ENCODE data around the gene PLCD3. TPM values are rescaled to one million over a fixed set of nuclear protein-coding genes. Genes with fewer than 3 reads are reported as not detected.

The PLCD3 gene
- total and polyA plus RNA-seq, 2 of the 8 experiments (the other 6 are each of a cell fraction or from before 2014, with no cell fraction given), result 26.5 to 48.1 TPM

DNA sequence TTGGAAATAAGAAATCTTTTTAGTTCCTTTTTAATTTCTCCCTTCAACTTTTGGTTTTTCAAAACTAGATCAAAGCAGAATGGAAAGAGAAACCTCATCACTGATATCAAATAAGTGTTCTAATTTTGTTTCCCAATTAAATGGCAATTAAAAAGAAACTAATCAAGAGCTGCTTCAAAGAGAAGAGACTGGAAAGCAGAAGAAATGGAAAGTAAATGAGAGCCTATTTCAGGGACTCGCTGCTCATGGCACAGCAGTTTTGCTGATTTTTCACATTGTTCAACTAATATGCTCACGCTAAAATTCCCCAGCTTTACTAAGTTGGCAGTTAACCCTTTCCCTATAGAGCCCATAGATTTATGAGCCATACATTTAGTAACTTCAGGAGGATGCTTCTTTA lies 64.7 kb downstream of the PLCD3 start (continued):
- TF ChIP-seq, protein P1, sequence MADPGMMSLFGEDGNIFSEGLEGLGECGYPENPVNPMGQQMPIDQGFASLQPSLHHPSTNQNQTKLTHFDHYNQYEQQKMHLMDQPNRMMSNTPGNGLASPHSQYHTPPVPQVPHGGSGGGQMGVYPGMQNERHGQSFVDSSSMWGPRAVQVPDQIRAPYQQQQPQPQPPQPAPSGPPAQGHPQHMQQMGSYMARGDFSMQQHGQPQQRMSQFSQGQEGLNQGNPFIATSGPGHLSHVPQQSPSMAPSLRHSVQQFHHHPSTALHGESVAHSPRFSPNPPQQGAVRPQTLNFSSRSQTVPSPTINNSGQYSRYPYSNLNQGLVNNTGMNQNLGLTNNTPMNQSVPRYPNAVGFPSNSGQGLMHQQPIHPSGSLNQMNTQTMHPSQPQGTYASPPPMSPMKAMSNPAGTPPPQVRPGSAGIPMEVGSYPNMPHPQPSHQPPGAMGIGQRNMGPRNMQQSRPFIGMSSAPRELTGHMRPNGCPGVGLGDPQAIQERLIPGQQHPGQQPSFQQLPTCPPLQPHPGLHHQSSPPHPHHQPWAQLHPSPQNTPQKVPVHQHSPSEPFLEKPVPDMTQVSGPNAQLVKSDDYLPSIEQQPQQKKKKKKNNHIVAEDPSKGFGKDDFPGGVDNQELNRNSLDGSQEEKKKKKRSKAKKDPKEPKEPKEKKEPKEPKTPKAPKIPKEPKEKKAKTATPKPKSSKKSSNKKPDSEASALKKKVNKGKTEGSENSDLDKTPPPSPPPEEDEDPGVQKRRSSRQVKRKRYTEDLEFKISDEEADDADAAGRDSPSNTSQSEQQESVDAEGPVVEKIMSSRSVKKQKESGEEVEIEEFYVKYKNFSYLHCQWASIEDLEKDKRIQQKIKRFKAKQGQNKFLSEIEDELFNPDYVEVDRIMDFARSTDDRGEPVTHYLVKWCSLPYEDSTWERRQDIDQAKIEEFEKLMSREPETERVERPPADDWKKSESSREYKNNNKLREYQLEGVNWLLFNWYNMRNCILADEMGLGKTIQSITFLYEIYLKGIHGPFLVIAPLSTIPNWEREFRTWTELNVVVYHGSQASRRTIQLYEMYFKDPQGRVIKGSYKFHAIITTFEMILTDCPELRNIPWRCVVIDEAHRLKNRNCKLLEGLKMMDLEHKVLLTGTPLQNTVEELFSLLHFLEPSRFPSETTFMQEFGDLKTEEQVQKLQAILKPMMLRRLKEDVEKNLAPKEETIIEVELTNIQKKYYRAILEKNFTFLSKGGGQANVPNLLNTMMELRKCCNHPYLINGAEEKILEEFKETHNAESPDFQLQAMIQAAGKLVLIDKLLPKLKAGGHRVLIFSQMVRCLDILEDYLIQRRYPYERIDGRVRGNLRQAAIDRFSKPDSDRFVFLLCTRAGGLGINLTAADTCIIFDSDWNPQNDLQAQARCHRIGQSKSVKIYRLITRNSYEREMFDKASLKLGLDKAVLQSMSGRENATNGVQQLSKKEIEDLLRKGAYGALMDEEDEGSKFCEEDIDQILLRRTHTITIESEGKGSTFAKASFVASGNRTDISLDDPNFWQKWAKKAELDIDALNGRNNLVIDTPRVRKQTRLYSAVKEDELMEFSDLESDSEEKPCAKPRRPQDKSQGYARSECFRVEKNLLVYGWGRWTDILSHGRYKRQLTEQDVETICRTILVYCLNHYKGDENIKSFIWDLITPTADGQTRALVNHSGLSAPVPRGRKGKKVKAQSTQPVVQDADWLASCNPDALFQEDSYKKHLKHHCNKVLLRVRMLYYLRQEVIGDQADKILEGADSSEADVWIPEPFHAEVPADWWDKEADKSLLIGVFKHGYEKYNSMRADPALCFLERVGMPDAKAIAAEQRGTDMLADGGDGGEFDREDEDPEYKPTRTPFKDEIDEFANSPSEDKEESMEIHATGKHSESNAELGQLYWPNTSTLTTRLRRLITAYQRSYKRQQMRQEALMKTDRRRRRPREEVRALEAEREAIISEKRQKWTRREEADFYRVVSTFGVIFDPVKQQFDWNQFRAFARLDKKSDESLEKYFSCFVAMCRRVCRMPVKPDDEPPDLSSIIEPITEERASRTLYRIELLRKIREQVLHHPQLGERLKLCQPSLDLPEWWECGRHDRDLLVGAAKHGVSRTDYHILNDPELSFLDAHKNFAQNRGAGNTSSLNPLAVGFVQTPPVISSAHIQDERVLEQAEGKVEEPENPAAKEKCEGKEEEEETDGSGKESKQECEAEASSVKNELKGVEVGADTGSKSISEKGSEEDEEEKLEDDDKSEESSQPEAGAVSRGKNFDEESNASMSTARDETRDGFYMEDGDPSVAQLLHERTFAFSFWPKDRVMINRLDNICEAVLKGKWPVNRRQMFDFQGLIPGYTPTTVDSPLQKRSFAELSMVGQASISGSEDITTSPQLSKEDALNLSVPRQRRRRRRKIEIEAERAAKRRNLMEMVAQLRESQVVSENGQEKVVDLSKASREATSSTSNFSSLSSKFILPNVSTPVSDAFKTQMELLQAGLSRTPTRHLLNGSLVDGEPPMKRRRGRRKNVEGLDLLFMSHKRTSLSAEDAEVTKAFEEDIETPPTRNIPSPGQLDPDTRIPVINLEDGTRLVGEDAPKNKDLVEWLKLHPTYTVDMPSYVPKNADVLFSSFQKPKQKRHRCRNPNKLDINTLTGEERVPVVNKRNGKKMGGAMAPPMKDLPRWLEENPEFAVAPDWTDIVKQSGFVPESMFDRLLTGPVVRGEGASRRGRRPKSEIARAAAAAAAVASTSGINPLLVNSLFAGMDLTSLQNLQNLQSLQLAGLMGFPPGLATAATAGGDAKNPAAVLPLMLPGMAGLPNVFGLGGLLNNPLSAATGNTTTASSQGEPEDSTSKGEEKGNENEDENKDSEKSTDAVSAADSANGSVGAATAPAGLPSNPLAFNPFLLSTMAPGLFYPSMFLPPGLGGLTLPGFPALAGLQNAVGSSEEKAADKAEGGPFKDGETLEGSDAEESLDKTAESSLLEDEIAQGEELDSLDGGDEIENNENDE (IDR thresholded peaks at IDR 0.05; ENCODE audit: insufficient replicate concordance, low read length), result no peak
